SU-DHL-6 (cell line): Measurements from ENCODE around the gene SURF2.

Experiments
- H2AFZ ChIP-seq: fragments of 200-600 bp; sonication (generic); 2 replicates; pipeline ENCODE4 v1.6.1; 2014; ENCODE audit warnings: low read depth, mild to moderate bottlenecking, moderate library complexity, mixed read lengths, antibody characterized with exemption, low read length; ENCODE audit not compliant: severe bottlenecking
- H3F3A ChIP-seq: fragments of 200-600 bp; shearing (Covaris generic); 2 replicates; pipeline ENCODE4 v1.6.0; 2016; ENCODE audit warnings: antibody characterized with exemption, mild to moderate bottlenecking; ENCODE audit not compliant: insufficient read depth
- H3K27ac ChIP-seq: fragments of 200-600 bp; sonication (generic); 2 replicates; pipeline ENCODE4 v1.5.1; 2016; ENCODE audit warnings: low read depth, mild to moderate bottlenecking, low read length, moderate library complexity, mixed read lengths
- H3K27me3 ChIP-seq: fragments of 200-600 bp; sonication (generic), shearing (Covaris generic); 2 replicates; pipeline ENCODE4 v1.6.0; 2014; ENCODE audit warnings: mild to moderate bottlenecking, low read length
- H3K36me3 ChIP-seq: fragments of 200-600 bp; sonication (generic); 2 replicates; pipeline ENCODE4 v1.6.1; 2014; ENCODE audit warnings: mild to moderate bottlenecking, low read length, mixed read lengths
- H3K4me2 ChIP-seq: fragments of 300-600, 200-600 bp; shearing (Covaris generic), sonication (generic); 2 replicates; pipeline ENCODE4 v1.6.0; 2014; ENCODE audit warnings: low read length, low read depth, mild to moderate bottlenecking; ENCODE audit not compliant: poor library complexity, severe bottlenecking
- H3K4me3 ChIP-seq: fragments of 200-600 bp; sonication (generic); 2 replicates; pipeline ENCODE4 v1.5.1; 2014; ENCODE audit warnings: antibody characterized with exemption, low read length, mild to moderate bottlenecking, mixed read lengths; ENCODE audit not compliant: insufficient read depth, poor library complexity, severe bottlenecking
- H3K79me2 ChIP-seq: fragments of 200-600 bp; sonication (generic); 2 replicates; pipeline ENCODE4 v1.6.1; 2014; ENCODE audit warnings: mild to moderate bottlenecking, low read length, moderate library complexity; ENCODE audit not compliant: insufficient read depth
- H3K9ac ChIP-seq: fragments of 200-600 bp; sonication (generic); 2 replicates; pipeline ENCODE4 v1.7.0; 2014; ENCODE audit warnings: mild to moderate bottlenecking, low read length
- H3K9me2 ChIP-seq: fragments of 200-600 bp; sonication (generic); replicated peaks from 2 replicates; pipeline ENCODE4 v1.6.1; 2014; ENCODE audit warnings: low read length; ENCODE audit not compliant: insufficient read depth
- H3K9me3 ChIP-seq: fragments of 200-600 bp; sonication (generic); 2 replicates; pipeline ENCODE4 v1.6.1; 2014; ENCODE audit warnings: low read length, mixed read lengths; ENCODE audit not compliant: insufficient read depth
- H4K20me1 ChIP-seq: fragments of 200-600 bp; sonication (generic); 2 replicates; pipeline ENCODE4 v1.6.1; 2014; ENCODE audit warnings: low read depth, mild to moderate bottlenecking, antibody characterized with exemption, low read length, moderate library complexity, mixed read lengths
- EZH2phosphoT487 ChIP-seq: fragments of 200-600 bp; sonication (generic), shearing (Covaris generic); conservative IDR thresholded peaks from 2 replicates; pipeline ENCODE4 v1.6.1; 2018; ENCODE audit warnings: mild to moderate bottlenecking, antibody characterized with exemption, low read length, moderate library complexity, mixed read lengths
- TF ChIP-seq, protein P1 (sequence below): fragments of 200-600 bp; sonication (generic); IDR thresholded peaks from one replicate; pipeline ENCODE4 v1.5.1; 2017; ENCODE audit warnings: antibody characterized with exemption, mild to moderate bottlenecking, low read length, moderate library complexity; ENCODE audit not compliant: insufficient read depth, poor library complexity, severe bottlenecking

Gene SURF2

DNA sequence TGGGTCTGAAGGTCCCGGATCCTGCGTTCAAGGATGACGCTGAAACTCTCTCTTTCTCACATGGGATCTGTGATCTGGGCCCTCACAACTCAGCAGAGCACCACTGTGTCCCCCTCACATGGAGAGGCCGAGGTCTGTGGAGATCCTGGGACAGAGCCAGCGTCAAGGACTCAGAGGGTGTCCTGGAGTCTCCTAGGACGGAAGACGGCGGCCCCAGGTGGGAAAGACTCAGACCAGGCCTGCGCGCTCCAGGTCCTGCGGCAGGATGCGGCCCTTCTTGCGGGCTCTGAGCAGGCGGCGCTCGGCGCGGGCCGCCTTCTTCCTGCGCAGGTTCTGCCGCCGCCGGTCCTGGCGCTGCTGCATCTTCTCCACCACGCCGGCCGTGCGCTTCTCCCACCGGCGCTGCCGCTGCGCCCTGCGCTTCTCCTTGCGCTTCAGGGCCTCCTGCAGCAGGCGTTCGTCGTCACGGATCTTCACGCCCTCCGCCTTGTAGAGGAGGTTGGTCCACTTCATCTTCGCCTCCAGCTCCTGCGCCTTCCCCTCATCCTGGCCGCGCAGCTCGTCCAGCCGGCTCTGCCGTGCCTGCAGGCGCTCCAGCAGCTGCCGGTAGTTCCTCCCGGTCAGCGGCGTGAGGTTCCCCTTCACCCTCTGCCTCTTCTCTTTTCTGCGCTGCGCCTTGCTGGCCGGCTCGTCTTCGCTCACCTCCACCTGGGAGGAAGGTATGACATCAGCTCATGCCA lies 24.5 kb upstream of the SURF2 start:
- Histone ChIP-seq H3K27me3 (no peaks in the 10 kb centered on the region), H4K20me1 (no peaks in the 10 kb centered on the region), H3K4me2 (no peak overlapping the region), H3K27ac (no peak overlapping the region), H3K9me3 (no peaks in the 10 kb centered on the region), H2AFZ (no peak overlapping the region), H3K79me2 (peaks cover 17% of the 10 kb centered on the region), H3K9ac (no peak overlapping the region), H3F3A (peaks cover 14% of the 10 kb centered on the region), H3K9me2 (no peaks in the 10 kb centered on the region), H3K36me3 (no peaks in the 10 kb centered on the region), H3K4me3 (no peak overlapping the region)
- TF ChIP-seq, protein P1, sequence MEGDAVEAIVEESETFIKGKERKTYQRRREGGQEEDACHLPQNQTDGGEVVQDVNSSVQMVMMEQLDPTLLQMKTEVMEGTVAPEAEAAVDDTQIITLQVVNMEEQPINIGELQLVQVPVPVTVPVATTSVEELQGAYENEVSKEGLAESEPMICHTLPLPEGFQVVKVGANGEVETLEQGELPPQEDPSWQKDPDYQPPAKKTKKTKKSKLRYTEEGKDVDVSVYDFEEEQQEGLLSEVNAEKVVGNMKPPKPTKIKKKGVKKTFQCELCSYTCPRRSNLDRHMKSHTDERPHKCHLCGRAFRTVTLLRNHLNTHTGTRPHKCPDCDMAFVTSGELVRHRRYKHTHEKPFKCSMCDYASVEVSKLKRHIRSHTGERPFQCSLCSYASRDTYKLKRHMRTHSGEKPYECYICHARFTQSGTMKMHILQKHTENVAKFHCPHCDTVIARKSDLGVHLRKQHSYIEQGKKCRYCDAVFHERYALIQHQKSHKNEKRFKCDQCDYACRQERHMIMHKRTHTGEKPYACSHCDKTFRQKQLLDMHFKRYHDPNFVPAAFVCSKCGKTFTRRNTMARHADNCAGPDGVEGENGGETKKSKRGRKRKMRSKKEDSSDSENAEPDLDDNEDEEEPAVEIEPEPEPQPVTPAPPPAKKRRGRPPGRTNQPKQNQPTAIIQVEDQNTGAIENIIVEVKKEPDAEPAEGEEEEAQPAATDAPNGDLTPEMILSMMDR = no peak
- TF ChIP-seq EZH2phosphoT487 = no peak

DNA sequence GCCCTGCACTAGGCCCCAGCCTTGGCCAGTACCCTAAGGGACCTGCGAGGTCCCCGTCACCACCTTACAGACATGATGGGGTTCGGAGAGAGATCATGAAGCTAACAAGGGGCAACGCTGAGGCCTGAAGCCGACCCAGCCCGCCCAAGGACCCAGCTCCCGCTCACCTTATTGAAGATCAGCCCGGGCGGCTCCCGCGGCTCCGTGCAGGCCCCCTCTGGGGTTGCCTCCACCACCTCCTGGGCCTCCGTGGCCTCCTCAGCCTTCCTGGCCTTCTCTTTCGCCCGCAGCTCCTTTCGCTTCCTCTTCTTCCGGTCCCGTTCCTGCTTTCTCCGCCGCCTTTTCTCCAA lies 24.0 kb upstream of the SURF2 start:
- H3K4me2 ChIP-seq = no peak overlapping the region
- H3K27me3 ChIP-seq = no peaks in the 10 kb centered on the region
- no peaks in the 10 kb centered on the region for H3K36me3 ChIP-seq
- H3K27ac ChIP-seq = no peak overlapping the region
- H3F3A ChIP-seq = peaks cover 18% of the 10 kb centered on the region
- H3K9me3 ChIP-seq = no peaks in the 10 kb centered on the region
- H4K20me1 ChIP-seq = no peaks in the 10 kb centered on the region
- H3K4me3 ChIP-seq = no peak overlapping the region
- no peaks in the 10 kb centered on the region for H3K9me2 ChIP-seq
- H2AFZ ChIP-seq = no peak overlapping the region
- no peak for TF ChIP-seq EZH2phosphoT487
- TF ChIP-seq, protein P1 = no peak
- no peak overlapping the region for H3K9ac ChIP-seq
- H3K79me2 ChIP-seq = peaks cover 17% of the 10 kb centered on the region

DNA sequence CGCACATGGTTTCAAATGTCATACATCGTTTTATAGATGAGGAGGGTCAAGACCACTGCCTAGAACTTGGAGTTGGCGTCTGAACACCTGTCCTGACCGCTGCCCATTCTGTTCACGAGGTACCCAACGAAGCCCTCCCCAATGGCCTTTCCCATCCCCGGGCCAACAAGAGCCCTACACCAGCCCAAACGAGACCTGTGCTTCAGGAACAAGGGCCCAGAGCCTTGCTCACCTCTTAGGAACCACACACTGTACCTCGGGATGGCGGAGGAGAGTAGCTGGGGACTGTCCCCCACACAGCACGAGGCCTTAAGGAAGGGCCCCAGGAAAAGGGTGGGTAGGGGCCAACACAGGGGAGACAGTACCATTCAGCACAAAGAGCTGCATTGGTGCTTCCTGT lies 23.3 kb upstream of the SURF2 start:
- no peak overlapping the region for H3K4me3 ChIP-seq
- H3K9me2 ChIP-seq = no peaks in the 10 kb centered on the region
- no peak overlapping the region for H2AFZ ChIP-seq
- peaks cover 17% of the 10 kb centered on the region for H3K79me2 ChIP-seq
- H3K36me3 ChIP-seq = no peaks in the 10 kb centered on the region
- H3F3A ChIP-seq = peaks cover 23% of the 10 kb centered on the region
- H3K9me3 ChIP-seq = no peaks in the 10 kb centered on the region
- TF ChIP-seq, protein P1 = no peak
- TF ChIP-seq EZH2phosphoT487 = no peak
- H4K20me1 ChIP-seq = no peaks in the 10 kb centered on the region
- no peaks in the 10 kb centered on the region for H3K27me3 ChIP-seq
- H3K27ac ChIP-seq = no peak overlapping the region
- no peak overlapping the region for H3K9ac ChIP-seq
- no peak overlapping the region for H3K4me2 ChIP-seq
